Peyer's patch (tissue), 4 donors: ENCODE data around the gene MYRFL.

ENCODE experiments used
- POLR2A ChIP-seq, 2 donors: fragments of 450-650 bp; IDR thresholded peaks; one replicate each; pipeline ENCODE4 v1.5.1; 2017; ENCODE audit warnings: antibody characterized with exemption in 2 of 2, mild to moderate bottlenecking in 2 of 2, moderate library complexity in 2 of 2
- TF ChIP-seq, protein P1 (sequence below), 6 experiments: fragments of 450-650 bp in 4 of 6; fragments of 200-600 bp in 2 of 6; sonication (generic) in 1 of 6; IDR thresholded peaks; one replicate each; pipeline ENCODE4 v1.5.1; 2017 to 2019; ENCODE audit warnings: antibody characterized with exemption in 6 of 6, mild to moderate bottlenecking in 3 of 6, moderate library complexity in 1 of 6

DNA sequence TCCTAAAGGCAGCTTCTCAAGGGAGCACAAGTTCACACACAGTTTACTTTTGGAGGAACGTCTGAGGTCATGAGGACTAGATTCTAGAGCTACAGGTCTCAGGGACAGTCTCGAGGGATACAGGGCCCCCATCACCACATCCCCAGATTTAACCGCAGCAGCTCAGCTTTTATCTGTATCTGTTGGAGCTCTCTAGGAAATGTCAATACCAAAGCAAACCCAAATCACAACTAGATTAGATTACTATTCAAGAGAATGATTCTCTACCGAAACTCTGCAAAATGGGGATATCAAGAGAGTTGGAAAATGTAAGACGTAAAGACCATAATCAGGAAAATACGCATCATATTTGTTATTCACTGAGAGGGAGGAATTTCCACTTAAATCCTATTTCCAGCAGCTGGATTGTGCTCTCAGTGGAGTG lies 4.0 kb upstream of the MYRFL start:
- TF ChIP-seq, protein P1, sequence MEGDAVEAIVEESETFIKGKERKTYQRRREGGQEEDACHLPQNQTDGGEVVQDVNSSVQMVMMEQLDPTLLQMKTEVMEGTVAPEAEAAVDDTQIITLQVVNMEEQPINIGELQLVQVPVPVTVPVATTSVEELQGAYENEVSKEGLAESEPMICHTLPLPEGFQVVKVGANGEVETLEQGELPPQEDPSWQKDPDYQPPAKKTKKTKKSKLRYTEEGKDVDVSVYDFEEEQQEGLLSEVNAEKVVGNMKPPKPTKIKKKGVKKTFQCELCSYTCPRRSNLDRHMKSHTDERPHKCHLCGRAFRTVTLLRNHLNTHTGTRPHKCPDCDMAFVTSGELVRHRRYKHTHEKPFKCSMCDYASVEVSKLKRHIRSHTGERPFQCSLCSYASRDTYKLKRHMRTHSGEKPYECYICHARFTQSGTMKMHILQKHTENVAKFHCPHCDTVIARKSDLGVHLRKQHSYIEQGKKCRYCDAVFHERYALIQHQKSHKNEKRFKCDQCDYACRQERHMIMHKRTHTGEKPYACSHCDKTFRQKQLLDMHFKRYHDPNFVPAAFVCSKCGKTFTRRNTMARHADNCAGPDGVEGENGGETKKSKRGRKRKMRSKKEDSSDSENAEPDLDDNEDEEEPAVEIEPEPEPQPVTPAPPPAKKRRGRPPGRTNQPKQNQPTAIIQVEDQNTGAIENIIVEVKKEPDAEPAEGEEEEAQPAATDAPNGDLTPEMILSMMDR (IDR thresholded peaks at IDR 0.05): no peak
- no peak for TF ChIP-seq POLR2A (IDR thresholded peaks at IDR 0.05)
